Mesothelial cell of epicardium (in vitro differentiated cells): ENCODE results near the gene ARHGAP21. TPM values are rescaled to one million over a fixed set of nuclear protein-coding genes. Genes with fewer than 3 reads are reported as not detected.

Experiments used
- DNase-seq, 2 experiments: peaks; one replicate each; pipeline ENCODE4 v3.0.0; 2021; ENCODE audit warnings: low spot score in 2 of 2; ENCODE audit not compliant: unreplicated experiment in 2 of 2
- H3K27ac Mint-ChIP-seq: 2 replicates; pipeline ENCODE4 v1.8.0; 2021; ENCODE audit warnings: mixed read lengths
- H3K27me3 Mint-ChIP-seq: 2 replicates; pipeline ENCODE4 v1.8.0; 2021; ENCODE audit warnings: low read depth, mixed read lengths
- H3K36me3 Mint-ChIP-seq: 2 replicates; pipeline ENCODE4 v1.8.0; 2021; ENCODE audit warnings: mixed read lengths
- H3K4me1 Mint-ChIP-seq: 2 replicates; pipeline ENCODE4 v1.8.0; 2021; ENCODE audit warnings: mixed read lengths
- H3K4me3 Mint-ChIP-seq: 2 replicates; pipeline ENCODE4 v1.8.0; 2021; ENCODE audit warnings: mild to moderate bottlenecking, moderate library complexity, mixed read lengths
- H3K9me3 Mint-ChIP-seq: 2 replicates; pipeline ENCODE4 v1.8.0; 2021; ENCODE audit warnings: mixed read lengths
- total RNA-seq: library from RNA; stranded (reverse); gene quantifications from 3 replicates; pipeline ENCODE4 v1.2.1, GENCODE V29; 2021
- TF ChIP-seq, protein P1 (sequence below): fragments of 200-600 bp; sonication (generic); IDR thresholded peaks from one replicate; pipeline ENCODE4 v1.5.0; 2021; ENCODE audit warnings: antibody characterized with exemption; ENCODE audit not compliant: unreplicated experiment

ARHGAP21 gene
- total RNA-seq, 1 donor from 2014 or later = 119 TPM

DNA sequence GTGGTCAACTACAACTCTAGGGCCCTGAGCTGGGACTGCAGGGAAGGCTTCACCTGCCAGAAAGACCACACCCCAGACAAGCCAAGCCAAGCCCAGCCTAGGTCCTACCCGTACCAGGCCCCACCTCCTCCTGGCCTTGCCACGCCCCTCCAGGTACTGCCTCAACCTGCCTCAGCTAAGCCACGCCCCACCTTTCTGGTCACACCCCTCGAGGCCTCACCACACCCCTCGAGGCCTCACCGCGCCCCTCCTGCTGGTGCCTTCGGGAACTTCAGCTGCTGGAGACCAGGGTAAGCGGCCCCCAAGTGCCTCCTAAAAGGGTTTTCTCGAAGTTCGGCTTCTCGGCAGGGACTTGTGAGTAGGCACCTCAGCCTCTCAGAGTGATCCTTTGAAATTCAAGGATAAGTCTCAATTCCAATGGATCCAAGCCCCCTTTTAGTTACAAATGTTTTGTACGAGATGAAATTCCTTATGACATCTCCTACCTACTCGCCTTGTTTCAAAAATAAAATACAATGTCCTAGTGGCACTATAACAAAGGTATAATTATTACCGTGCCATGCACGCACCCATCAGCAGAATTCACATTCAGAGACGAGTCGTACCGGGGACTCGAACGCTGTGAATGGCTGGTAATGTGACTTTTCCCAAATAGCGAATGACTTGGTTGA, 171.2 kb downstream of the ARHGAP21 start:
- Mint-ChIP-seq H3K27me3 (peaks cover 6% of the 10 kb centered on the region), H3K27ac (no peak overlapping the region), H3K4me3 (no peak overlapping the region), H3K9me3 (no peaks in the 10 kb centered on the region), H3K4me1 (peaks cover 12% of the 10 kb centered on the region), H3K36me3 (peaks cover 12% of the 10 kb centered on the region)
- TF ChIP-seq, protein P1, sequence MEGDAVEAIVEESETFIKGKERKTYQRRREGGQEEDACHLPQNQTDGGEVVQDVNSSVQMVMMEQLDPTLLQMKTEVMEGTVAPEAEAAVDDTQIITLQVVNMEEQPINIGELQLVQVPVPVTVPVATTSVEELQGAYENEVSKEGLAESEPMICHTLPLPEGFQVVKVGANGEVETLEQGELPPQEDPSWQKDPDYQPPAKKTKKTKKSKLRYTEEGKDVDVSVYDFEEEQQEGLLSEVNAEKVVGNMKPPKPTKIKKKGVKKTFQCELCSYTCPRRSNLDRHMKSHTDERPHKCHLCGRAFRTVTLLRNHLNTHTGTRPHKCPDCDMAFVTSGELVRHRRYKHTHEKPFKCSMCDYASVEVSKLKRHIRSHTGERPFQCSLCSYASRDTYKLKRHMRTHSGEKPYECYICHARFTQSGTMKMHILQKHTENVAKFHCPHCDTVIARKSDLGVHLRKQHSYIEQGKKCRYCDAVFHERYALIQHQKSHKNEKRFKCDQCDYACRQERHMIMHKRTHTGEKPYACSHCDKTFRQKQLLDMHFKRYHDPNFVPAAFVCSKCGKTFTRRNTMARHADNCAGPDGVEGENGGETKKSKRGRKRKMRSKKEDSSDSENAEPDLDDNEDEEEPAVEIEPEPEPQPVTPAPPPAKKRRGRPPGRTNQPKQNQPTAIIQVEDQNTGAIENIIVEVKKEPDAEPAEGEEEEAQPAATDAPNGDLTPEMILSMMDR = peak; percentile 59
- DNase-seq = peak in 1 of 2 experiments; percentile 51

DNA sequence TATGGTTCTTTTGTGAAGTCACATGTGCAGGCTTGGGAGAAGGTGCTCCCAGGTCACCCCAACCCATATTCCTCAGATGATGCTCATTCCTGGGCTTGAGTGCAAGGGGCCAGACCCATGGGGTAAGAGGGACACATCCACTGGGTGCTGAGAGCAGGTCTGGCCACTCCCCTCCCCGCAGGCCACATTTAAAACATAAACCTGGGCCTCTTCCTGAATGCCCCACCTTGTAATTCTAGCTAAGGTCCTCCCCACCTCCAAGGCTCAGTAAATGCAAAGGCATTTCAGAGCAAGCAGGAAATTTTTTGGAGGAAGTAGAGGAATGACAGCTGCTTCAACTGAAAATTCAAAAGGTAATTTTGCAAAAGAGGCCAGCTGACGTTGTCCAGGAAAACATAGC, 172.5 kb downstream of the ARHGAP21 start:
- peaks cover 17% of the 10 kb centered on the region for H3K36me3 Mint-ChIP-seq
- no peaks in the 10 kb centered on the region for H3K9me3 Mint-ChIP-seq
- peaks cover 6% of the 10 kb centered on the region for H3K27me3 Mint-ChIP-seq
- TF ChIP-seq, protein P1 = no peak
- DNase-seq = no peak
- H3K27ac Mint-ChIP-seq = peak overlapping the region; percentile 34
- H3K4me3 Mint-ChIP-seq = no peak overlapping the region
- peaks cover 2% of the 10 kb centered on the region for H3K4me1 Mint-ChIP-seq

DNA sequence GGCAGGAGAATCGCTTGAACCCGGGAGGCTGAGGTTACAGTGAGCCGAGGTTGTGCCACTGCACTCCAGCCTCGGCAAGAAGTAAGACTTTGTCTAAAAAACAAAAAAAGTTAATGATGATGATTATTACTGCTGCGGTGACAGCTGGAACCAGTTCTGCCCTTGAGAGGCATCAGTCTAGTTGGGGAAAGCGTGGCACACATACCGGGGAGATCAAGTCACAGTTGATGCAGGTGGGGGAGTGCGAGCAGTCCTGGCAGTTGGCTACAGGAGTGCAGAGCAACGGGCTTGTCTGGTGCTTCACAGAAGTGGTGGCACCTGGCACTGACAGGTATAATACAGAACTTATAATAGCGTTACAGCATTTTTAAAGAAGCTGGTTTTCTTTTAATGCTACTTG, 173.0 kb downstream of the ARHGAP21 start:
- Mint-ChIP-seq H3K9me3 (no peaks in the 10 kb centered on the region), H3K27me3 (peaks cover 6% of the 10 kb centered on the region), H3K4me1 (no peaks in the 10 kb centered on the region), H3K36me3 (peaks cover 22% of the 10 kb centered on the region), H3K27ac (peak overlapping the region; percentile 35), H3K4me3 (no peak overlapping the region)
- TF ChIP-seq, protein P1 = no peak
- no peak for DNase-seq

DNA sequence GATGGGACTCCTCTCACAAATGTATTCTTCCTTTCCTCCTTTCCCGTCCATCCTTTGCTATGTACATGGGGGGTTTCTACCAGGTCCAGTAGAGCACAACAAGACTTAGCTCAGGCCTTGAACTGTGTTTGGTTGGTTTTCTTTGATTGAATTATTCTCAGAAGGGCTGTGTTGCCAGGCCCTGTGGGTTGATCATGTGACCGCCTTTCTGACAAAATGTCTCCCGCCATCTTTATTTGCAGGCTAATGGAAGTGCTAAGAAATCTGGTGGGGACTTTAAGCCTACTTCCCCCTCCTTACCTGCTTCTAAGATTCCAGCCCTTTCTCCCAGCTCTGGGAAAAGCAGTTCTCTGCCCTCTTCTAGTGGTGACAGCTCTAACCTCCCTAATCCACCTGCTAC, 178.1 kb downstream of the ARHGAP21 start:
- Mint-ChIP-seq H3K36me3 (peaks cover 69% of the 10 kb centered on the region), H3K9me3 (no peaks in the 10 kb centered on the region), H3K27ac (no peak overlapping the region), H3K27me3 (no peaks in the 10 kb centered on the region), H3K4me1 (no peaks in the 10 kb centered on the region), H3K4me3 (no peak overlapping the region)
- TF ChIP-seq, protein P1 = no peak
- no peak for DNase-seq

DNA sequence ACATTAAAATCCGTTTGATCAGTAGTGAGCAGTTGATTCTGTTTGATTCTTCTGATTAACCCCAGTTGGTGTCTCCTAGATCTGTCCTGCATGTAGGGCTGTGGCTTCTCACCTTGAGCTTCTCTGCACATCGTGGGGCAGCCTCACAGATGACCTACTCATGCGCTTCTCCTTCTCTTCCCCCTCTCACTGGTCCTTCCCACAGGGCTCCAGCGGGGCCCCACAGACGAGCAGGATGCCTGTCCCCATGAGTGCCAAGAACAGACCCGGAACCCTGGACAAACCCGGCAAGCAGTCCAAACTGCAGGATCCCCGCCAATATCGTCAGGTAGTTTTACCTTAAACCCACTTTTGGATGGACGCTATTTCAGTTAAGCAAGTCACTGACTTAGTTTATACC, 178.9 kb downstream of the ARHGAP21 start:
- no peak for DNase-seq
- H3K9me3 Mint-ChIP-seq = no peaks in the 10 kb centered on the region
- no peak overlapping the region for H3K27ac Mint-ChIP-seq
- no peaks in the 10 kb centered on the region for H3K4me1 Mint-ChIP-seq
- H3K27me3 Mint-ChIP-seq = no peaks in the 10 kb centered on the region
- no peak overlapping the region for H3K4me3 Mint-ChIP-seq
- H3K36me3 Mint-ChIP-seq = peaks cover 66% of the 10 kb centered on the region
- TF ChIP-seq, protein P1 = no peak
